Measurements from ENCODE around the gene RASA4B. TPM values are rescaled to one million over a fixed set of nuclear protein-coding genes. Genes with fewer than 3 reads are reported as not detected.
A peak's percentile ranks its signal among the peaks of the same experiment; 100 is the strongest.

RASA4B gene
- total and polyA plus RNA-seq, 9 of the 15 experiments (the other 6 are each of a cell fraction or from before 2014, with no cell fraction given), result 0.01 to 2.9 (median 1.5) TPM; not detected in 1

GRCh38 chr7:102464577-102465280 is 52.8 kb downstream of the RASA4B start, which contains the start of the genes ALKBH4 and LRWD1 (continued):
- TF ChIP-seq MED1 (CRISPR knock-in tag; IDR thresholded peaks at IDR 0.05; ENCODE audit: borderline replicate concordance), result no peak
- TF ChIP-seq ZNF518B (CRISPR knock-in tag; IDR thresholded peaks at IDR 0.05), result no peak
- TF ChIP-seq HDAC8 (tag; IDR thresholded peaks at IDR 0.05), result no peak
- no peak for TF ChIP-seq CBX2 (IDR thresholded peaks at IDR 0.05; ENCODE audit: insufficient read depth, low read length, poor library complexity, severe bottlenecking)
- peak; percentile 91 for TF ChIP-seq MXI1 (IDR thresholded peaks at IDR 0.05; ENCODE audit: low read depth, low read length)
- TF ChIP-seq ZNF830 (CRISPR knock-in tag; IDR thresholded peaks at IDR 0.05), result no peak
- no peak for TF ChIP-seq XRCC5 (IDR thresholded peaks at IDR 0.05; ENCODE audit: low read depth, low read length)
- TF ChIP-seq STAG1 (CRISPR knock-in tag; IDR thresholded peaks at IDR 0.05; ENCODE audit: borderline replicate concordance), result 0 out of 2 replicates have a peak, but pooled peaks have one; percentile 21
- TF ChIP-seq SMC3 (conservative IDR thresholded peaks at IDR 0.05; ENCODE audit: insufficient read depth, low read depth, low read length), result peak; percentile 37
- no peak for TF ChIP-seq DDX20 (tag; IDR thresholded peaks at IDR 0.05; ENCODE audit: low read depth)
- no peak for TF ChIP-seq ZNF224 (CRISPR knock-in tag; IDR thresholded peaks at IDR 0.05)
- TF ChIP-seq GATAD2A (IDR thresholded peaks at IDR 0.05), result 0 out of 2 replicates have a peak, but pooled peaks have one; percentile 13
- TF ChIP-seq SRSF9 (IDR thresholded peaks at IDR 0.05; ENCODE audit: borderline replicate concordance, low read depth, low read length), result no peak
- TF ChIP-seq TAF15 (IDR thresholded peaks at IDR 0.05; ENCODE audit: low read depth, low read length), result no peak
- TF ChIP-seq KAT2B (IDR thresholded peaks at IDR 0.05; ENCODE audit: low read depth, low read length), result peak; percentile 28
- 0 out of 2 replicates have a peak, but pooled peaks have one; percentile 35 for TF ChIP-seq ZFPM2 (CRISPR knock-in tag; IDR thresholded peaks at IDR 0.05)
- peak; percentile 97 for TF ChIP-seq SAFB (IDR thresholded peaks at IDR 0.05; ENCODE audit: borderline replicate concordance, low read depth, low read length)
- TF ChIP-seq ZNF274 (IDR thresholded peaks at IDR 0.05; ENCODE audit: borderline replicate concordance, low read depth, low read length), result no peak; the same call in 1 of the 2 replicates
- TF ChIP-seq RUNX1 (IDR thresholded peaks at IDR 0.05; ENCODE audit: low read depth), result no peak; the same call in 1 of the 2 replicates
- no peak for TF ChIP-seq PHF21A (IDR thresholded peaks at IDR 0.05; ENCODE audit: borderline replicate concordance, low read depth)
- TF ChIP-seq ETS2 (tag; IDR thresholded peaks at IDR 0.05; ENCODE audit: borderline replicate concordance, poor library complexity, severe bottlenecking), result no peak
